ENCODE data around the gene NMNAT3. TPM values are rescaled to one million over a fixed set of nuclear protein-coding genes. Genes with fewer than 3 reads are reported as not detected.
"Not testable (repeated sequence)": the region's sequence is repeated elsewhere in the genome, so short reads cannot be mapped to it uniquely, and the experiment has no call there.

Gene NMNAT3
- total RNA-seq, 1 donor from 2014 or later, result 1.5 TPM

DNA sequence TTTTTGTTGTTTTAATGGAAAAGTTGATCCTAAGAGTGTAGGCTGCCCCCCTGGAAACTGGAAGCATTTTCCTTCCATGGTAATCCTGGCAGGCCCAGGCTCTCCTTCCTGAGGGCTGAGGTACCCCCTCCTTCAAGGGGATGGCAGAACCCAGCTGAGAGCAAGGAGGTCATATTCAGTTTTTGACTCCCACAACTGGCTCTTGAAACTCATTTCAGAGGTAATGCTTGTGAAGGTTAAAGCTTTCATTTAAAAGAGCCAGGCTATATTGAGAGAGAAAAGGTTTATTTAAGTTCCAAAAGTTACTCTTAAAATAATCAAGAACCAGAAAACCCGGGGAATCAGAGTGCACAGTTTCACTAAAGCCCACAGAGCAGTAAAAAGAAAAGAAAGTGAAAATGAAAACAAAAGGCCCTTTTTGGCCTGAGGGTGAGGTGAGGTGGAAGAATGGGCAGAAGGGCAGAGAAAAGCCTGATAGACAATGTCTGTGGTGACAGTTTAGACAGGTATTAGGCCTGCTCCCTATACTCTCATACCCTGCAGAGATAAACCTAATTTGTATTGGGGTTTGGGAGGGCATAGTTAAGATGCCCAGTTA, 91.3 kb downstream of the NMNAT3 start:
- DNase-seq (ENCODE audit: extremely low read depth, low read depth, low spot score), result no peak

DNA sequence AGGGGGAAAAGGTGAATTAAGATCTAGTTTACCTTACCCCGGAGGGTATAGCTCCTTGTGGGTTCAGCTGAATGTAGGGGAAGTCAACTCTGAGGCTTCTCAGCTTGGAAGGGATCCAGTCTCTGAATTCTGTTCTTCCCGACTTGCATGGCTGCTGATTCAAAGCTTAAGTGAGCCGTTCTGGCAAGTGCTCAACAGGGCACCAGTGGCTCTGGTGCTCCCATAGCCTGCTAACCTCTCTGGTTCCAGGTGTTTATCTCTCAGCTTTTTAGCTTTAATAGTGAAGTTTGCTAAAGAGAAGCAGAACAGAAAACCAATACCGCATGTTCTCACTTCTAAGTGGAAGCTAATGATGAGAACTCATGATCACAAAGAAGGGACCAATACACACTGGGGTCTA, 92.0 kb downstream of the NMNAT3 start:
- DNase-seq (ENCODE audit: extremely low read depth, low read depth, low spot score), result no peak

DNA sequence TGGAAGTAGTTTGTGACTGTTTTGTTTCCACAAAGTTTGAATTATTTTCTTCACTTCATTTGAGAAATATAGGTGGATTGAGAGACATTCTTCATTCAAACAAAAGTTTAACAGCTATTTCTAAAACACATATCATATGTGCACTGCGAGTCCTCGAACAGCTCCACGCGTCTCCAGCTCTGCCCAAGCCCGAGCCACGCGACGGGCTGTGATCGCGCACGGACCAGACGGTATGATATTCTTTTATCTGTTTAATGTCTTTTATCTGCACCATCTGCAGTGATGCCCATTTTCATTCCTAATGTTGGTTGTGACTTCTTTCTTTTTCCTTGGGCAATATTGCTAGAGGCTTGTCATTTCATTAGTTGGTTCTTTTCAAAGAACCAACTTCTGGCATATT, 94.1 kb downstream of the NMNAT3 start:
- not testable (repeated sequence) for DNase-seq (ENCODE audit: extremely low read depth, low read depth, low spot score)

DNA sequence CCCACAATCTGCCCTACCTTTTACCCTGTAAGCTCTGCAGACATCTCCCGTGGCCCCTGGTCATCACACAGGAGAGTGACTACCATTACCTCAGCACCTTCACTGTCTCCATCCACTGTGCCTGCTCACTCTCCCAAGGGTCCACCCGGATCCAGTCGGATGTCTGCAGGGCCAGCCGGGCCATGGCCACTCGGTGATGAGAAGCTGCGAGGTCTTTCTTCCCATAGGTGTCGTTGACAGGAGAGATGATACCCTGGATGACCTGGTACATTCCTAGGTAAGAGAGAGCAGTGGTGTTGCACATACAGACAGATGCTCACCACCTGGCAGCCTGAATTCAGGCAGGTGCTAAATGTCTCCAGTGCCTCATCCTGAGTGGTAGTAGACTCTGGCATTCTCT, 99.0 kb downstream of the NMNAT3 start:
- DNase-seq (ENCODE audit: extremely low read depth, low read depth, low spot score), result no peak

DNA sequence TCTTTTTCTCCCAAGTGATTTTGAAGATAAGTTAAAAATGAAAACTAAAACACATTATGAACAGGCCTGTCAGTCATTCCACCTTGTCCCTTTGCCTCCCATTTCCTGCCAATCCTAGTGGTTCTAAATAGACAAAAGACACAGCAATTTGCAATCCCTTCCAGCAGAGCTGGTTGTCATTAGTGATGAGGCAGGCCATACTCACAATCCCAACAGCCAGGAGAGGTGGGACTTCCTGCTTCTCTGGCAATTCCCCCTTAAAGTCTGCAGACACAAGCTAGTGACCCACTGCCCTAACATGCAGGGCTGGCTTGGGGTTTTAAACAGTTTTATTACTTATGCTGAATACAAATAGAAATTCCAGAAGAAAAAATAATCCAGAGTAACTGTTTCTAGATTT, 99.9 kb downstream of the NMNAT3 start:
- DNase-seq (ENCODE audit: extremely low read depth, low read depth, low spot score), result no peak

DNA sequence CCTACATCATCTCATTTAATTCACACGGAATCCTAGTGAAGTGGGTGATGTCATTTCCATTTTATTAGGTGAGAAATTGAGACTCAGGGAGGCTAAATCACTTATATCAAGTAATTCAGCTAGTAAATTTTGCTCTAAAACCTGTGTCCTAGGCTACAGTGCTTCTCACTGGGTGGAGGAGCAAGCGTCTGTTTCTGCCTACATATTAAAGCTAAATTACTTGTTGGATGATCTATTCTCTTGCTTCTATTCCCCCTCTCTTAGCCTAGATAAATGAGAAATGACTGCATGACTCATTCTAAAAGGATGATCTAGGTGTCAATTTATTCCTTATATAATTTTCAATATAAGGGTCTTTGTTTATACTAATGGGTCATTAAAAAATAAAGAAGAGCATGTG, 100.4 kb downstream of the NMNAT3 start:
- no peak for DNase-seq (ENCODE audit: extremely low read depth, low read depth, low spot score)

DNA sequence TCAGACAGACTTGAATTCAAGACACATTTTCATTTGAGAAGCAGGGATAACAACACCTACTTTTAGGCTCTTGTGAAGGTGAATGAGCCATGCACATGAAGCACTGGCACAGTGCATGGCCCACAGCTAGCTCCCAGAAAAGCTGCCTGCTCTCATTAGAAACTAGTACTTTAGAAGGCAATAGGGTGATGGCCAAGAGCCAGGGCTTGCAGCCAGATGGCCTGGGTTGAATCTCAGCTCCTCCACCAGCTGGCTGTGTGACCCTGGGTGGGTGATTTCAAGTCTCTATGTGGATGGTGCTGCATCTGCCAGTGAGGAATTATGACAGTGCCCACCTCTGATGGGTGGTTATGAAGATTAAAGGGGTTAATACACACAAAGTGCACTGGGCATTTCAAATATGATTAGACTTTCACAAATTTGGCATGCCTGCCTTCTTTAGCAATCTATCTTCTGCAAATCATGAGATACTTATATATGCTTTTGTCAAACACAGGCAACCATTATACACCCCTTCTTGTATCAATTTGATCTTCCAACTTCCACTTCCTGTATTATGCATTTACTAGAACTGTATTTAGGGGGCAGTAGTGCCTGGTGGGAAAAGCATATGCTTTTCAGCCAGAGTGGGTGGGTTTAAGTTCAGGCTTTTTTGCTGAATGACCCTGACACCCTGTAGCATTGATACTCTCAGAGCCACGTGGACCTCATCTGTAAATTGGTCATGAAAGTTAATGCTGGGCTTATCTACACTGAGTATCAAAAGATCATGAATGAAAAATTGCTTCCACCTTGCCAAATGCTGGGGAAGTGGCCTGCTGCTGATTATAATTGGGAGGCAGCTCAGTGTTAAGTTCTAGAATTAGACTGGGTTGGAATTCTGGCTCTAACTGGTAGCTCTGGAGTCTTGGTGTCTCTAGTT, 103.5 kb downstream of the NMNAT3 start:
- no peak for DNase-seq (ENCODE audit: extremely low read depth, low read depth, low spot score)

DNA sequence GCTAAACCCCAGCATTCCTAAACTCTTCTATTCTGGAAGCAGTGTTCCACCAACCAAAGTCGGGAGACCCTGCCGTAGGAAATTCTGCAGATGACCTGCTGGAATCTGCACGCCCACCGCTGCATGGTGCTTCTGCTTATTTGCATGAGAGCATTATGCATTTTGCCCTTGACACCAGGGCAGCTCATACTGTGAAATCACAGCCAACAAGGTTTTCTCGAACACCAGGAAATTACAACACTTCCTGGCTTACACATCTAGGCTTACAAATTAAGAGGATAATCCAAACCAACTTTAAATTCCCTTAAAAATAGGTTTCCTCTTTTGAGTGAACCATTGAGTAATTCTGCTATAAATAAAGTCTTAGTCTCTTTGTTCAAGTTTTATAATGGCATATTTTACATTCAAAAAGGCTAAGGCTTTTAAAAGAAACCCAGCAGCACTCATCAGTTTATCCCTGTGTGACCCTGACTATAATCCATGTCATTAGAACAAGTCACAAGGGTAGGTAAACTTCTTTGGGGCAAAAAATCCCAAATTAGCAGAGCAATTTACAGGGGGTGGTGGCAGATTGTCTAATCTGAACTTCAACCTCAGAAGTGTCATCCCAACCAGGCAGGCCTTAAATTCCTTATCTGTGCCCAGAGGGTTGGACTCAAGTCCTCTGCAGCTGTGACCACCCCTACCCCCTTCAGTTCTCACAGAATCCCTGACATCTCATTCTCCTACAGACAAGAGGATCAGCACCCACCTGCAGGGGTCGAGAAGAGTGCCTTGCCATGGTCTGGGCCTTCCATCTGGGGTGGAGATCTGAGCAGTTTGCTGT, 104.7 kb downstream of the NMNAT3 start:
- DNase-seq (ENCODE audit: extremely low read depth, low read depth, low spot score), result no peak

DNA sequence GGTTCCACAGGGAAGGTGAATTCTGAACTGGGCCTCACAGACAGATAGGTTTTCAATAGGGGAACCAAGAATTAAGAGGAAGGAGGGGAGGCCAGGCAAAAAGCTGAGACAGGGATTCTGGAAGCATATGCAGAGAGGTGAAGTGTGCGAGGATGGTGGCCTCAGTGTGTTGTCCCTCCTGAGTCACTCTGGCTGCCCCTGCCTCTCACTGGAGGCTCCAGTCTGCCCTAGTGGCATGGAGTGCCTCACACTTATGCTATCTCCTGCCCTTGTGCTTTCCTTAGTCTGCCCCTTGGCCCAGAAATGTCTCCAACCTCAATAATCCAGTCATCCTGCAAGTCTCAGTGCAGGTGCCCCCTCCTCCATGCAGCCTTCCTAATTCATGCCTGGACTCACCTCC, 106.1 kb downstream of the NMNAT3 start:
- DNase-seq (ENCODE audit: extremely low read depth, low read depth, low spot score), result no peak

DNA sequence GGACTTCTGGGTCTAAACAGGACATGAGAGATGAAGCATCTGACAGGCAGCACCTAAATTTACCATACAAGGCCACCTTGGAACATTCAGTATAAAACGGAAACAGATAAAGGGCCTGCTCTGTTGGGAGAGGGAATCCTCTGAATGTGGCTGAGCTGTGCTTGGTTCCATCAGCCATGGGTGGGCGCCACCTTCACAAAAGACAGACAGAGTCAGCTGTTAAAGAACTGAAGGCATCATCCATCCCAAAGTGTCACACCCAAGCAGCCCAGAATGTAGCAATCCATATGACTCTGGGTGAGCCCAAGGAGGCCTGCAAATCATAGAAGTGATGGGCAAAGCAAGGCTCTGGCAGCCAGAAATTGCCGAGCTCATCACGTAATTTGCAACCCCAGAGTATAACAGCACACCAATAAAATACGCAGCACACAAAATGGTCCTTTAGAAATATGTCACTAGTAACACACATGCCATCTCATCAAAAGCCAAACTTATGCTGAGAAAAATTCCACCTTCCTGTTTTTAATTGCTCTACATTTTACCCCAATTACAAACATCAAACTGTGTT, 113.4 kb downstream of the NMNAT3 start:
- no peak for DNase-seq (ENCODE audit: extremely low read depth, low read depth, low spot score)

DNA sequence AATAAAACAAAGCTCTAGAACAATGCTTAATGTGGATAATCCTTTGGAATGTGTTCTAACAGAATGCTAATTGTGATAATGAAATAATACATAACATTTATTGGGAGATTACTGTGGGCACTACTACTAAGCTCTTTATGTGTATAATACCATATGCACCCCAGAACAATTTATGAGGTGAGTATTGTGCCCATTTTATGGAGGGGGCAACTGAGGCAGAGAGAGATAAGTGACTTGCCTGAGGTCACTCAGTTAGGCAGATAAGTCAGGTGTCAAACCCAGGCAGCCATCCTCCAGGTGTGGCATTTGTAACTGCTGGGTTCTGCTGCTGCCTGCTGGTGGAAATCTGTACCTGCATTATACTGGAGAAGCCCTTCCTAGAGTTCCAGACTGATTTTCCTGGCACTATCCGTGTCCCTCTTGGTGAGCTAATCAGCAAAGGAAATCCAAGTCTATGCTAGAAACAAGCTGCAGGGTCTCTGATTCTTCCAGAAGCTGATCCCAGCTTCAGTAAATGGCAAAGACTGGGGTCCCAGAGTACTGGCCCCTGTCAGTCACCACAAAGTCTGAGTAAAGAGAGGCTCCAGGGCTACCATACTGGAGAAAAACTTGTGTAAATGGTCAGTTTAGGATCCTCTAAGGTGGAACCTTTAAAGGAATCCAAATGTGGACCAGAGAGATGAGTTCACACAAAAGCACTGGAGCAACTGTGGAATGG, 115.7 kb downstream of the NMNAT3 start:
- no peak for DNase-seq (ENCODE audit: extremely low read depth, low read depth, low spot score)

DNA sequence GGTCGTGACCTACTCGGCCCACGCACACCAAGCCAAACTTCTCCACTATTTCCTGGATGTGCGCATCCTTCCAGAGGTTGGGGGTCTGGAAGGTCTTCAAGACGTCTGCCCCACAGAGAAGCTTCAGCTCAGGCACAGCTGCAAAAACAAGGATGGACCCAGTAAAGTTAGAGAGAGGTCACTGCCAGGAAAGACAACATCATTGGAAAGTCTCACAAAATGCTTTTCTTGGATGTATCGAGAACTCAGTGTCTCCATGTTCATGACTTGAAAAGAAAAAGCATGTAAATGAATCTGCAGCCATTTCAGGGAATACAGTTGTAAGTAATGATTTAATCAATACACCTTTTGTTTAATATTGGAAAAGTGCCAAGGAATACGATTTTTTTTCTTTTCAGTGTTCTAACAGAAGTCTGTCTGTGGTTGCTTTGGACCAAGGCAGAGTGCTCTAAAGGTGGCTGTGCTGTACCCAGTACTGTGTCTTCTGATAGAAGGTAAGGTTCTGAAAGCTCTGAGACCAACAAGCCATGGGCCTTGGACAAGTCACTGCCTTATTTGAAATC, 116.4 kb downstream of the NMNAT3 start:
- DNase-seq (ENCODE audit: extremely low read depth, low read depth, low spot score), result no peak

DNA sequence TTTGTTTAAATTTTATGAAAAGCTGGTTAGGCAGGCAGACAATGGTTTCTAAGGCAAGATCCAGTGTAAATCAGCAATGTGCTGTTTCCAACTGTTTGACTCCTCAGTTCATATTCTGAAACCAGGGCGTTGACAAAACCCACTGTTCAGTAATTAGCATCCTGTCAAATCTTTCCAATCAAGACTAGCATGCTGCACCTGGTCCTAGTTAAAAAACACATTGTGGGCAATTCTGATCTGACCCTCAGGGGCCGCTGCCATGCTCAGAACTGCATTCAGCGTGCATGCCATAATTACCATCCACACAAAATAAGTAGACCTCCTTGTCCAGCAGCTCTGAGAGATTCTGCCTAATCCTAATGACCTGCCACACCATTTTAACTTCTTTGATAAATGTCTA, 117.4 kb downstream of the NMNAT3 start:
- no peak for DNase-seq (ENCODE audit: extremely low read depth, low read depth, low spot score)

DNA sequence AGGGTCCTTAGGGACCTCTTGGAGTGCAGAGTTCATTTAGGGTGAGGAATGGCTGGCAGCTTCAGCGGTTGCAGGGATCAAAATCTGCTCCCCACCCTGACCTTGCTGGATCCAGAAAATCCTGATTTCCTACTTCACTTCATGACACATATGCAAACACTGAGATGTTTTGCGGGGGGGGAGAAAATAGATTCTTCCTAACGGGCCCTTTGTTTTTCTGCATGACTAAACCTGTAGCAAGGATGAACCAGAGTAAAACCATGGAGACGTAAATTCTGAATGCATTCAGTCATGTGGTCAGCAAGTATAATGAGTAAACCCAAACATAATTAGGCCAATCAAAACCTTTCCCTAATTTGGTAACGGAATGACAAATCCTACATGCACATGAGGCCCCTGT, 118.2 kb downstream of the NMNAT3 start:
- no peak for DNase-seq (ENCODE audit: extremely low read depth, low read depth, low spot score)

DNA sequence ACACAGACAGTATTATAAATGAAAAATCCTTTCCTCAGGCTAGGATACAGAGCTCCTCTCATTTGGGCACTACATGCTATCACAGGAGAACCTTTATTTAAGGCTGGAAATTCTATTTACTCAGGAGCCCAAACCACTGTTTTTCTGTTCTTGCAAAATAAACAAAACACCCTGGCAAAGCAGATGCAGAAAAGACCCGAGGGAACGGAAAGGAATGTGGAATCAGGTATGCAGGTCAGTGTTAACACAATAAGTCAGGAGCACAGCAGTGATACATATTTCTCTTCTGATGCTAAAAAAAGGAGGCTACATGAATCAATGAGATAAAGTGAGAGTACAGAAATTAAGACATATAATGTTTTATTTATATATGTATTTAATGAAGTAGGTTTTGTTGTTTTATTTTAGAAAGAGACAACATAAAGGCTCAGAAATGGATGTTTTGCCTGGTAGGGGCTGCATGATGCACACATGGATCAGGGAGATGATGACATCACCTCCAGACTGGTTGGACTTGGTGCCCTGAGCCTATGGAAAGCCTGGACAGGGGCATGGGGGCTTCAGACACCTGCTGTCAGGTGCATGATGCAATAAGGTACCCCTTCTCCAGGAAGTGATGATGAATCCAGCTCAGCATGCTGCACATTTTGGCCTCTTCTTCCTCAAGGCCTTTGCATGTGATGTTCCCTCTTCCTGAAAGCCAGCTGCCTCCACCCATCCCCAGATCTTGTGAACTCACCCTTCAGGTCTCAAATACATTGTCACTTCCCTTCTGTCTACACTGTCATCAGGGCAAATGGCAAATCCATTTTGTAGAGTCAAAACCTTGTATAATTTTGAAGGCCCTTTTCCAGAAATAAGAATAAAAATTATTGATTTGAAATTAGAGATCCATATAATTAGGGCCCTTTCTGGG, 119.2 kb downstream of the NMNAT3 start:
- no peak for DNase-seq (ENCODE audit: extremely low read depth, low read depth, low spot score)

DNA sequence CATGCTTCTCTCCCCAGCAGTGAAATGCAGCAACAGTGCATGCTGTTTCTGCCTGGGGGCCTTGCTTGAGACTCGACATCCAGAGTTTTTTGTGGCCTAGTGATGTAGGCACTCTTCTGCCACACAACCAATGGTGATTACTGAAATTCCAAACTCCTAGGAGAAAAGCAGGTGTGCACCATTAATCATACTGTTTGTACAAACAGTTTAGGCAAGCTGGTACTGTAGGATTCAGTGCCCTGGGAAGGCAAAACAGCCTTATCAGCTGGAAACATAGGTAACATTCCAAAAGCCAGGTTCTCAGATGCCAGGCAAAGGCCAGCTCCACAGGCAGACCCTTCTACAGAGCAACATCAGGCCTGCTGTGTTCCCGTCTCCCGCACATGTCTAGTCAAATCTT, 120.7 kb downstream of the NMNAT3 start:
- no peak for DNase-seq (ENCODE audit: extremely low read depth, low read depth, low spot score)

DNA sequence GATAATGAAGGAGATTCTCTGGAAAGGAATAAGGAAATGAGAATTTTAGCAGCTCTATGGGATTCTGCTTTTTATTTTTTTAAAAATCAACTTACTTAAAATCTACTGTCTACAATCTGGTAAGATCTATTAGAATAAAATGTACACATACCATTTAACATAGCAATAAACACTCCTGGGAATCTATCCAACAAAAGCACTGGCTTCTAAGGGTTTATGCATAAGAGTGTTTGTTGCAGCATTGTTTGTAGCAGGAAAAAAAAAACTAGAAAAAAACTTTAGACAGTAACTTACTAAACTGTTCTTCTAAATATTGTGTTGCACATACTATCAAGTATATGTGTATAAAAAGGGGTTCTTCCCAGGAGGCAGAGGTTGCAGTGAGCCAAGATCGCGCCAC, 122.5 kb downstream of the NMNAT3 start:
- no peak for DNase-seq (ENCODE audit: extremely low read depth, low read depth, low spot score)

DNA sequence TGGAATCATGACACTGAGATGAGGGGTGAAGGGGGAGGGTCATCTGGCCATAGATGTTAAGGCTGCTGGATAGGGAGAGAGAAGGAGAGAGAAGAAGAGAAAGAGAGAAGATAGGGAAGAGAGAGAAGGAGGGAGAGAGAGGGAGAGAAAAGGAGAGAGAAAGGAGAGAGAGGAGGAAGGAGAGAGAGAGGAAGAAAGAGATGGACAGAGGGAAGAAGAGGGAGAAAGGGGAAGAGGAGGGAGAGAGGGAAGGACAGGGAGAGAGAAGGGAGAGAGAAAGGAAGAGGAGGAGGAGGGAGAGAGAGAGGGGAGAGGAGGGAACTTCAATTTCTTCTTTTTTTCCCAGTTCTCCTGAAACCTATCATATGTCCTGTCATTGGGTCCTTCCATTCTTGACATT, 123.1 kb downstream of the NMNAT3 start:
- no peak for DNase-seq (ENCODE audit: extremely low read depth, low read depth, low spot score)

Data from glomerular endothelial cell (primary cell).